ENCODE results near the gene UBE2M. TPM values are rescaled to one million over a fixed set of nuclear protein-coding genes. Genes with fewer than 3 reads are reported as not detected.
"Not testable (repeated sequence)": the region's sequence is repeated elsewhere in the genome, so short reads cannot be mapped to it uniquely, and the experiment has no call there.

Gene UBE2M
- total RNA-seq, result 10 to 100 TPM; 37.1 to 92.1 (median 55.8) TPM
- polyA plus RNA-seq, result 1 to 10 TPM; 7.5 to 7.8 TPM
- 32.4 reads per million, percentile 61 among the genes with 10 or more reads in this experiment for total RNA-seq

DNA sequence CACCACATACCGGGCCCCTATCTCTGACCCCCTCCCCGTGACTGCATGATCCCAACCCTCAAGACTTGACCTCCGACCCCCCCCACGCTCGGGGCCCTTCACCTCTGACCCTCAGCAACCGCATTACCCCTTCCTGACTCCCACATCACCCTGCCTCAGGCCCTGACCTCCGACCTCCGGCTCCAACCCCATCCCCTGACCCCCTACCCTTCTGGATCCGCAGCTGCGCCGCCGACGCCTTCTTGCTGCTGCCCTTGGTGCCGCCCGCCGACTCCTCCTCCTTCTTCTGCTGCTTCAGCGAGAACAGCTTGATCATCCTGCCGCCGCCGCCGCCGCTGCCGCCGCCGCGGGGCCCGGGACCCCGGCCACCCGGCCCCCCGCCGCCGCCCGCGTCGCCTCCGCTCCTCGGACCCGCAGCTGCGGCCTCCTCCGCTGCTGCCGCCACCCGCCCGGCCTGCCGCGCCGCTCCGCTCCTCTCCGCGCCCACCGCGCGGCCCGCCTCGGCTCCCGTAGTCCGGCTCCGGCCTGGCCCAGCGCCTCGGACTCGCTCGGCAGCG, at the start of gene UBE2M:
TSS of gene UBE2M (minus strand) at position 546 of the 557 bp plus-strand sequence. CDS start at position 316, 230 bp downstream.
- H3K4me3 ChIP-seq (ENCODE audit: low read length), result peak within 1 kb of the TSS; percentile 97
- Mint-ChIP-seq H3K27ac (peak within 1 kb of the TSS; percentile 93 to 99 (median 98)), H3K36me3 (peaks cover 3 to 38% (median 12%) of the 10 kb centered on the region in 5 donors), H3K4me1 (peaks cover 16 to 84% (median 74%) of the 10 kb centered on the region in 7 donors), H3K27me3 (no peaks in the 10 kb centered on the region), H3K4me3 (peak within 1 kb of the TSS; percentile 87 to 98 (median 96)), H3K9me3 (peaks cover 0 to 2% (median 0%) of the 10 kb centered on the region in 11 donors)
- peak within 1 kb of the TSS; percentile 97 for H3K27ac ChIP-seq (ENCODE audit: low read depth, low read length)
- peak in 6 of 9 donors; percentile 50 to 73 (median 69) for DNase-seq
- peaks cover 50 to 59% of the 10 kb centered on the region in 2 donors for H3K4me1 ChIP-seq (ENCODE audit: control insufficient read depth in 2 of 2, insufficient read depth in 2 of 2, low read length in 2 of 2)
- no peaks in the 10 kb centered on the region for H3K27me3 ChIP-seq (ENCODE audit: control insufficient read depth in 2 of 2, insufficient read depth in 2 of 2, low read length in 2 of 2)
- H3K9me3 ChIP-seq (ENCODE audit: control insufficient read depth in 2 of 3, low read length in 3 of 3), result no peaks in the 10 kb centered on the region
- intact Hi-C loops (cut with micrococcal nuclease), result loop anchor here (1.0 kb wide), 2 partner anchors 15 to 157 kb away; partner anchors contain the start of gene MZF1 (in 2 of the 2)
- peak; percentile 10 for ATAC-seq
- POLR2A ChIA-PET, result interaction anchor here (0.7 to 5.1 kb wide), 8 partner anchors 9 to 44 kb away, joined by 3 to 20 read pairs (median 4); partner anchors contain the start of genes TRIM28 and ZBTB45
- peaks cover 0 to 11% (median 4%) of the 10 kb centered on the region in 3 experiments for H3K36me3 ChIP-seq (ENCODE audit: control insufficient read depth in 2 of 3, insufficient read depth in 3 of 3, low read length in 3 of 3)
- CTCF ChIA-PET, result no interaction called here

DNA sequence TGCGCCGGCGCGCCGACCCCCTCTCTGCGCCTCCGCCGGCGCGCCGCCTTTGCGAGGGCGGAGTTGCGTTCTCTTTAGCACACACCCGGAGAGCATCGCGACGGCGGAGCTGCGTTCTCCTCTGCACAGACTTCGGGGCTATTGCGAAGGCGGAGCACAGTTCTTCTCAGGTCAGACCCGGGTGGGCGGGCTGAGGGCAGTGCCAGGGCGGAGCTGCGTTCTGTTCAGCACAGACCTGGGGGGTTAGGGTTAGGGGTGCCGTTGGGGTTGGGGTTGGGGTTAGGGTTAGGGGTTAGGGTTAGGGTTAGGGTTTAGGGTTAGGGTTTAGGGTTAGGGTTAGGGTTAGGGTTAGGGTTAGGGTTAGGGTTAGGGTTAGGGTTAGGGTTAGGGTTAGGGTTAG, 48.8 kb upstream of the UBE2M start:
- intact Hi-C loops (cut with micrococcal nuclease); H3K27ac Mint-ChIP-seq; H3K27ac ChIP-seq (ENCODE audit: low read depth, low read length); H3K4me3 Mint-ChIP-seq; H3K36me3 Mint-ChIP-seq; H3K9me3 ChIP-seq (ENCODE audit: control insufficient read depth in 2 of 3, low read length in 3 of 3); H3K9me3 Mint-ChIP-seq; ATAC-seq; H3K27me3 Mint-ChIP-seq; POLR2A ChIA-PET; H3K4me1 ChIP-seq (ENCODE audit: control insufficient read depth in 2 of 2, insufficient read depth in 2 of 2, low read length in 2 of 2); H3K36me3 ChIP-seq (ENCODE audit: control insufficient read depth in 2 of 3, insufficient read depth in 3 of 3, low read length in 3 of 3); H3K4me3 ChIP-seq (ENCODE audit: low read length); H3K4me1 Mint-ChIP-seq; DNase-seq; H3K27me3 ChIP-seq (ENCODE audit: control insufficient read depth in 2 of 2, insufficient read depth in 2 of 2, low read length in 2 of 2); CTCF ChIA-PET: not testable (repeated sequence)

DNA sequence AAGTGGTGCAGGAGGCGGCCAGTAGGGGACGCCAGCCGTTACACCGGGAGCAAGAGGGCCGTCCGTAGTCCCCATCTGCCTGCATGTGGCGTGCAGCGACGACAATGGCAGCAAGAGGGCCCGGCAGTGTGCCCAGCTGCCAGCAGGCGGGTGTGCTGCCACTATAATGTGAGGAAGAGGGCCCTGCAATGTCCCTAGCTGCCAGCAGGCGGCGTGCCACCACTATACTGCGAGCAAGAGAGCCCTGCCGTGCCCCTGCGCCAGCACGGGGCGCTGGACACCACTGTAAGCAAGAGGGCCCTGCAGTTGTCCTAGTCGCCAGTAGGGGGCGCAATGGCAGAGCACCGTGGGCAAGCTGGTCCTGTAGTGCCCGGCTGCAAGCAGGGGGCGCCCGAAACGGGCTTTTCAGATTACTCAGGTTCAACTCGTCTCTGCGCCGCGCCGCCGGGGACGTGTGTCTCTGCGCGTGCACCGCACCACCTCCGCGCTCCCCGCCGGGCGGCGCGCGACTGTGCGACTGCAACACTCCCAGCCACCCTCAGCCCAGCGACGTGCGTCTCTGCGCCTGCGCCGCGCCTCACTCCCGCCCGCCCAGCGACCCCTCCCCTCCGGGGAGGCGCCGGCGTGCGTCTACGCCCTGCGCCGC, 48.0 kb upstream of the UBE2M start:
- H3K27ac ChIP-seq (ENCODE audit: low read depth, low read length); H3K36me3 Mint-ChIP-seq; H3K27me3 Mint-ChIP-seq; DNase-seq; H3K36me3 ChIP-seq (ENCODE audit: control insufficient read depth in 2 of 3, insufficient read depth in 3 of 3, low read length in 3 of 3); H3K4me1 ChIP-seq (ENCODE audit: control insufficient read depth in 2 of 2, insufficient read depth in 2 of 2, low read length in 2 of 2); H3K27ac Mint-ChIP-seq; H3K9me3 Mint-ChIP-seq; H3K4me1 Mint-ChIP-seq; H3K27me3 ChIP-seq (ENCODE audit: control insufficient read depth in 2 of 2, insufficient read depth in 2 of 2, low read length in 2 of 2); intact Hi-C loops (cut with micrococcal nuclease); ATAC-seq; POLR2A ChIA-PET; CTCF ChIA-PET; H3K4me3 ChIP-seq (ENCODE audit: low read length); H3K9me3 ChIP-seq (ENCODE audit: control insufficient read depth in 2 of 3, low read length in 3 of 3); H3K4me3 Mint-ChIP-seq: not testable (repeated sequence)

DNA sequence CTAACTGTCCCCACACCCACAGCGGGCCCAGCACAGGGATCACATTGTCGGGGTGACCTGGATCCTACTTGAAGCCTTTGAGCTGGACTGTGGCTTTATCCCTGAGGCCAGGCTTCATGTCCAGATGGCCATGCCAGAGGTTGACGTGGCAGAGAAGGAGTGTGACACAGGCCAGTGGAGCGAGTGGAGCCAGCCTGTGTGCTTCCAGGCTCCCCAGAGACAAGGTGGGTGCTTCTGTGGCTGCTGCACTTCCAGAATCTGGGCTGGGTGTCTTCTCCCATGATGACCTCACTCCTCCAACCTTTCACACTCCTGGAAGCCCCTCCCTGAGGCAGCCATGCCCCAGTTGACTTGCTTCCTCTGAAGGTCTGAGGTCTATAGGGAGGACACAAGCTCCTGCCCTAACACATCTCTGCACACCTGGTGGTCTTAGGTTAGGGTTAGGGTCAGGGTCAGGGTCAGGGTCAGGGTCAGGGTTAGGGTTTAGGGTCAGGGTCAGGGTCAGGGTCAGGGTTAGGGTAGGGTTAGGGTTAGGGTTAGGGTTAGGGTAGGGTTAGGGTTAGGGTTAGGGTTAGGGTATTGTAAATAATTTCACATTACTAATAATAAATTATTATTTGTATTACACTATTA, 27.8 kb upstream of the UBE2M start:
- ATAC-seq, result no peak
- intact Hi-C loops (cut with micrococcal nuclease), result no loop called here
- no peak overlapping the region for H3K27ac ChIP-seq (ENCODE audit: low read depth, low read length)
- Mint-ChIP-seq H3K27me3 (no peaks in the 10 kb centered on the region), H3K36me3 (peaks cover 2 to 12% (median 5%) of the 10 kb centered on the region in 5 donors), H3K4me1 (peaks cover 2 to 13% (median 3%) of the 10 kb centered on the region in 7 donors), H3K27ac (peak overlapping the region in 1 of 9 donors; percentile 59), H3K9me3 (no peaks in the 10 kb centered on the region), H3K4me3 (no peak overlapping the region)
- no peaks in the 10 kb centered on the region for H3K27me3 ChIP-seq (ENCODE audit: control insufficient read depth in 2 of 2, insufficient read depth in 2 of 2, low read length in 2 of 2)
- no peak overlapping the region for H3K4me3 ChIP-seq (ENCODE audit: low read length)
- H3K36me3 ChIP-seq (ENCODE audit: control insufficient read depth in 2 of 3, insufficient read depth in 3 of 3, low read length in 3 of 3), result peaks cover 0 to 21% (median 0%) of the 10 kb centered on the region in 3 experiments
- ChIA-PET POLR2A (no interaction called here), CTCF (no interaction called here)
- H3K4me1 ChIP-seq (ENCODE audit: control insufficient read depth in 2 of 2, insufficient read depth in 2 of 2, low read length in 2 of 2), result peaks cover 0 to 3% of the 10 kb centered on the region in 2 donors
- no peak for DNase-seq
- no peaks in the 10 kb centered on the region for H3K9me3 ChIP-seq (ENCODE audit: control insufficient read depth in 2 of 3, low read length in 3 of 3)

DNA sequence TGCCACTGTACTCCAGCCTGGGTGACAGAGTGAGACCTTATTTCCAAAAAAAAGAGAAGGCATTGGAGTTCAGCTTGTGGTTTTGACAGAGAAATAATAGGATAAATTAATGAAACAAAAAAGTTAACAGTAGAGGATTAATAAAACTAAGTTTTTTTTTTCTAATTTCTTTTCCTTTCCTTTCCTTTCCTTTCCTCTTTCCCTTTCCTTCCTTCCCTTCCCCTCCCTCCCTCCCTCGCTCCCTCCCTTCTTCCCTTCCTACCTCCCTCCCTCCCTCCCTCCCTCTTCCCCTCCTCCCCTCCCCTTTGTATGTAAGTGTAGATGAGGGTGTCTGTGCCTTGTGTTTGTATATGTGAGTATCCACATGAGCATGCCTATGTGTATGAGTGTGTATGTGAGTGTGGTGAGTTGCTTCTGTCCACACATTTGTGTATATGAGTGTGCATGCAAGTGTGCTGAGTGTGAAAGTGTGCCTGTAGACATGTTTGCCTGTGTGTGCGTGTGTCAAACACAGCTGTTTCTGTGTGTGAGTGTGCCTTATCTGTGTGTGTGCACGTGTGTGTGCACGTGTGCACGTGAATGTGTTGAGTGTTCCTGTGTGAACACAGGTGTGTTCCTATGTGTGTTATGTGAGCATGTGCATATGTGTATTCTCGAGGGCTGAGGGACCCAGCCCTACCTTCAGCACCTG, 27.2 kb upstream of the UBE2M start:
- Mint-ChIP-seq H3K9me3 (no peaks in the 10 kb centered on the region), H3K4me1 (peaks cover 7 to 18% (median 8%) of the 10 kb centered on the region in 7 donors), H3K36me3 (peaks cover 5 to 14% (median 7%) of the 10 kb centered on the region in 5 donors), H3K4me3 (no peak overlapping the region), H3K27ac (peak overlapping the region in 2 of 9 donors; percentile 5 to 59), H3K27me3 (no peaks in the 10 kb centered on the region)
- intact Hi-C loops (cut with micrococcal nuclease), result no loop called here
- H3K27ac ChIP-seq (ENCODE audit: low read depth, low read length), result no peak overlapping the region
- ChIA-PET POLR2A (no interaction called here), CTCF (interaction anchor here (0.5 kb wide), 1 partner anchor 71 kb away, joined by 3 read pairs; no protein-coding TSS in a partner anchor)
- H3K9me3 ChIP-seq (ENCODE audit: control insufficient read depth in 2 of 3, low read length in 3 of 3), result no peaks in the 10 kb centered on the region
- peaks cover 0 to 7% of the 10 kb centered on the region in 2 donors for H3K4me1 ChIP-seq (ENCODE audit: control insufficient read depth in 2 of 2, insufficient read depth in 2 of 2, low read length in 2 of 2)
- DNase-seq (no peak), ATAC-seq (no peak)
- no peak overlapping the region for H3K4me3 ChIP-seq (ENCODE audit: low read length)
- no peaks in the 10 kb centered on the region for H3K27me3 ChIP-seq (ENCODE audit: control insufficient read depth in 2 of 2, insufficient read depth in 2 of 2, low read length in 2 of 2)
- H3K36me3 ChIP-seq (ENCODE audit: control insufficient read depth in 2 of 3, insufficient read depth in 3 of 3, low read length in 3 of 3), result peaks cover 0 to 21% (median 0%) of the 10 kb centered on the region in 3 experiments

All from naive thymus-derived CD4-positive, alpha-beta T cell (primary cell).